ENCODE measurements around the gene SMIM30. TPM values are rescaled to one million over a fixed set of nuclear protein-coding genes. Genes with fewer than 3 reads are reported as not detected.

Gene SMIM30
- total RNA-seq, 1 donor from 2014 or later = 52.9 TPM

DNA sequence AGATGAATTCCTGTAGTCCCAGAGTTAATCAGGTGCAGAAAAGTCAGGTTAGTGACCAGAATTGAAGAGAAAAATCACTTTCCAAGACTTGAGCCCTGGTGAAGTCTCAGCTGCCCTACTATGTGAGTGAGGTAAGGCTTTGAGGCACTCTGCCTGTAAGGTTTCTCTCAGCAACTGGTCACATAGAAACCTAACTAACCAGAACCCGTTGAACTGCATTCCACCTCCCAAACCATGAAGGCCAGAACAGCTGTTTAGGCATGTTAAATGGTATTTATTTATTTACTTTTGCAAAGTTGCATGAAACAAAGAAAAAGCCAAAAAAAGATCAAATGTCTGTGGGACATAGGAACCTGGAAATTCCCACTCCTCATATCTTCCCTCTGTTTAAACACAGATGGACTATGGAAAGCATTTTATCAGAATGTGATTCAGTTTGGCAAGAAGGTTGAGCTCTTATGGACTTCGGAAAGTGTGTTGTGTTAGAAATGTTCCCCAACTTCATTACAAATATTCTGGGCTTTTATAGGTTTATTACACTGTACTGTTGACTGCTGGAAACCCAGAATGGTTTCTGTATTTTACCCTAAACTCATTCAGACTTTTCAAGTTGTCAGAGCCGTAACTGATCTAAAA, 19.0 kb downstream of the SMIM30 start:
- H3K9ac ChIP-seq (ENCODE audit: low read length) = no peak overlapping the region
- no peak overlapping the region for H3K27ac ChIP-seq (ENCODE audit: low read depth, low read length)
- H4K20me1 ChIP-seq (ENCODE audit: insufficient read depth, low read length) = no peaks in the 10 kb centered on the region
- TF ChIP-seq, protein P1, sequence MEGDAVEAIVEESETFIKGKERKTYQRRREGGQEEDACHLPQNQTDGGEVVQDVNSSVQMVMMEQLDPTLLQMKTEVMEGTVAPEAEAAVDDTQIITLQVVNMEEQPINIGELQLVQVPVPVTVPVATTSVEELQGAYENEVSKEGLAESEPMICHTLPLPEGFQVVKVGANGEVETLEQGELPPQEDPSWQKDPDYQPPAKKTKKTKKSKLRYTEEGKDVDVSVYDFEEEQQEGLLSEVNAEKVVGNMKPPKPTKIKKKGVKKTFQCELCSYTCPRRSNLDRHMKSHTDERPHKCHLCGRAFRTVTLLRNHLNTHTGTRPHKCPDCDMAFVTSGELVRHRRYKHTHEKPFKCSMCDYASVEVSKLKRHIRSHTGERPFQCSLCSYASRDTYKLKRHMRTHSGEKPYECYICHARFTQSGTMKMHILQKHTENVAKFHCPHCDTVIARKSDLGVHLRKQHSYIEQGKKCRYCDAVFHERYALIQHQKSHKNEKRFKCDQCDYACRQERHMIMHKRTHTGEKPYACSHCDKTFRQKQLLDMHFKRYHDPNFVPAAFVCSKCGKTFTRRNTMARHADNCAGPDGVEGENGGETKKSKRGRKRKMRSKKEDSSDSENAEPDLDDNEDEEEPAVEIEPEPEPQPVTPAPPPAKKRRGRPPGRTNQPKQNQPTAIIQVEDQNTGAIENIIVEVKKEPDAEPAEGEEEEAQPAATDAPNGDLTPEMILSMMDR (IDR thresholded peaks at IDR 0.05; ENCODE audit: insufficient read depth, low read depth, low read length) = no peak
- TF ChIP-seq EZH2 (IDR thresholded peaks at IDR 0.05; ENCODE audit: insufficient read depth, low read length) = no peak
- Mint-ChIP-seq H3K27me3 (ENCODE audit: low read depth, unreplicated experiment) (no peaks in the 10 kb centered on the region), H3K4me3 (ENCODE audit: unreplicated experiment) (no peak overlapping the region), H3K36me3 (ENCODE audit: low read depth, unreplicated experiment) (no peaks in the 10 kb centered on the region), H3K27ac (ENCODE audit: unreplicated experiment) (no peak overlapping the region), H3K9me3 (ENCODE audit: unreplicated experiment) (no peaks in the 10 kb centered on the region), H3K4me1 (ENCODE audit: low read depth, unreplicated experiment) (no peaks in the 10 kb centered on the region)
- FAIRE-seq = no peak
- DNase-seq (ENCODE audit: low read depth) = no peak
- no peaks in the 10 kb centered on the region for H3K36me3 ChIP-seq (ENCODE audit: insufficient read depth, low read length)
- H2AFZ ChIP-seq (ENCODE audit: low read depth, low read length) = no peak overlapping the region
- H3K4me3 ChIP-seq (ENCODE audit: insufficient read depth, low read depth, low read length) = no peak overlapping the region
- no peaks in the 10 kb centered on the region for H3K27me3 ChIP-seq (ENCODE audit: insufficient read depth, low read length)
- H3K4me1 ChIP-seq (ENCODE audit: insufficient read depth, low read length) = no peaks in the 10 kb centered on the region
- H3K4me2 ChIP-seq (ENCODE audit: low read length) = no peak overlapping the region
- H3K9me3 ChIP-seq (ENCODE audit: insufficient read depth, low read depth, low read length) = no peaks in the 10 kb centered on the region
- H3K79me2 ChIP-seq (ENCODE audit: insufficient read depth, low read length) = no peaks in the 10 kb centered on the region

DNA sequence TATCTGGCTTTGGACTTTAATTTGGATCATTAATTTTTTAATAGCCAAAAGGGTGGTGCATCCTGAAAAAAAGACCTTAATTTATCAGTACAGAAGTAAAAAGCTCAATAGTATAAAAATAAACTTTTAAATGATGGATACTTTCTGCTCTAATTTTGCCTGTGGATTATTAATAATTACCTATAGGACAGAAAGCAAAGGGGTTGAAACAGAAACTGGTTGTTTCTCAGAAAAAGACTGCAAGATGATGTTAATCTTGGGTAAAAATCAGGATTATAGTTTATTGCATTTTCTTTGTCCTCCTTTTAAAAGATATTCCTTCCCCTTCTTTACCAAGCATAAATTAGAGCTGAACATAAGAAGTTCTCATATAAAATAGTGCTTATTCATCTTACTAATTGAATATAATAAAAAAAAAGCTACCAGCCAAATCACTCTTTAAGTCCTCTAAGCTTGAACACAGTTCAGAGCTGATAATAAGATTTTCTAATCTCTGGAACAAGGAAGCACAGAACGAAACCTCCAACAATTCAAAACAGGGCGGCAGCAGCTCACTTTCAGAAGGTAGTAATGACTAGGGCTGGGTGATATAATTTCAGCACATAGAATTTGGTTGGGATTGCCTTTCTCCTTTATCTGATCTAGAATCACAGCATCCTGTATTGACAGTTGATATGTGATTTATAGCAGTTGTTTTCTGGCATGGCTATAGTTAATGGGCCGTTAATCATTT, 23.7 kb downstream of the SMIM30 start:
- no peaks in the 10 kb centered on the region for H3K36me3 ChIP-seq (ENCODE audit: insufficient read depth, low read length)
- H3K27ac ChIP-seq (ENCODE audit: low read depth, low read length) = no peak overlapping the region
- H3K79me2 ChIP-seq (ENCODE audit: insufficient read depth, low read length) = no peaks in the 10 kb centered on the region
- H3K9ac ChIP-seq (ENCODE audit: low read length) = no peak overlapping the region
- H3K9me3 ChIP-seq (ENCODE audit: insufficient read depth, low read depth, low read length) = no peaks in the 10 kb centered on the region
- no peak for DNase-seq (ENCODE audit: low read depth)
- FAIRE-seq = no peak
- peaks cover 2% of the 10 kb centered on the region for H3K36me3 Mint-ChIP-seq (ENCODE audit: low read depth, unreplicated experiment)
- H3K27me3 Mint-ChIP-seq (ENCODE audit: low read depth, unreplicated experiment) = no peaks in the 10 kb centered on the region
- H4K20me1 ChIP-seq (ENCODE audit: insufficient read depth, low read length) = no peaks in the 10 kb centered on the region
- H3K4me2 ChIP-seq (ENCODE audit: low read length) = no peak overlapping the region
- TF ChIP-seq, protein P1 (IDR thresholded peaks at IDR 0.05; ENCODE audit: insufficient read depth, low read depth, low read length) = no peak
- no peak for TF ChIP-seq EZH2 (IDR thresholded peaks at IDR 0.05; ENCODE audit: insufficient read depth, low read length)
- H3K9me3 Mint-ChIP-seq (ENCODE audit: unreplicated experiment) = peaks cover 2% of the 10 kb centered on the region
- H3K27ac Mint-ChIP-seq (ENCODE audit: unreplicated experiment) = no peak overlapping the region
- no peaks in the 10 kb centered on the region for H3K27me3 ChIP-seq (ENCODE audit: insufficient read depth, low read length)
- no peak overlapping the region for H3K4me3 ChIP-seq (ENCODE audit: insufficient read depth, low read depth, low read length)
- no peak overlapping the region for H2AFZ ChIP-seq (ENCODE audit: low read depth, low read length)
- H3K4me3 Mint-ChIP-seq (ENCODE audit: unreplicated experiment) = no peak overlapping the region
- H3K4me1 Mint-ChIP-seq (ENCODE audit: low read depth, unreplicated experiment) = no peaks in the 10 kb centered on the region
- H3K4me1 ChIP-seq (ENCODE audit: insufficient read depth, low read length) = no peaks in the 10 kb centered on the region

DNA sequence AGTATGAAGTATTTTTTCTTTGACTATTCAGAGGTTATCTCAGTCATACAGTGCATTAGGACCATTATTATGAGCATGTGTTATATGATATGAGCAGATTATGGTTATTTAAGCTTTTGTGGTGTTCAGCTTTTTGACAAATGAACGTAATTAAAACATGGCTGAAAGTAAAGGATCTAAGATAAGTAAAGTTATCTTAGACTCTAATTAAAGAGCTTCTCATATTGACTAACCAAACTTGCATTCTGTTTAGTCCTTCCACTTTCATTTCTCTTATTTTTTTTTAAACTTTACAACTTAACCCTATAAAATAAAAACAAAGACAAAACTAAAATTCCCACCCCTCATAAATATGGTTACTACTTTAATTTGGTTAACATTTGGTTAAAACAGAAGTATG, 24.8 kb downstream of the SMIM30 start:
- Histone ChIP-seq H4K20me1 (ENCODE audit: insufficient read depth, low read length) (no peaks in the 10 kb centered on the region), H3K27ac (ENCODE audit: low read depth, low read length) (no peak overlapping the region), H2AFZ (ENCODE audit: low read depth, low read length) (no peak overlapping the region), H3K27me3 (ENCODE audit: insufficient read depth, low read length) (no peaks in the 10 kb centered on the region), H3K9me3 (ENCODE audit: insufficient read depth, low read depth, low read length) (no peaks in the 10 kb centered on the region), H3K4me2 (ENCODE audit: low read length) (no peak overlapping the region), H3K4me3 (ENCODE audit: insufficient read depth, low read depth, low read length) (no peak overlapping the region), H3K4me1 (ENCODE audit: insufficient read depth, low read length) (no peaks in the 10 kb centered on the region), H3K9ac (ENCODE audit: low read length) (no peak overlapping the region), H3K79me2 (ENCODE audit: insufficient read depth, low read length) (no peaks in the 10 kb centered on the region), H3K36me3 (ENCODE audit: insufficient read depth, low read length) (no peaks in the 10 kb centered on the region)
- Mint-ChIP-seq H3K4me1 (ENCODE audit: low read depth, unreplicated experiment) (no peaks in the 10 kb centered on the region), H3K36me3 (ENCODE audit: low read depth, unreplicated experiment) (peaks cover 2% of the 10 kb centered on the region), H3K27me3 (ENCODE audit: low read depth, unreplicated experiment) (no peaks in the 10 kb centered on the region), H3K4me3 (ENCODE audit: unreplicated experiment) (no peak overlapping the region), H3K9me3 (ENCODE audit: unreplicated experiment) (peaks cover 3% of the 10 kb centered on the region), H3K27ac (ENCODE audit: unreplicated experiment) (no peak overlapping the region)
- no peak for DNase-seq (ENCODE audit: low read depth)
- no peak for FAIRE-seq
- TF ChIP-seq, protein P1 (IDR thresholded peaks at IDR 0.05; ENCODE audit: insufficient read depth, low read depth, low read length) = no peak
- TF ChIP-seq EZH2 (IDR thresholded peaks at IDR 0.05; ENCODE audit: insufficient read depth, low read length) = no peak

All from astrocyte (in vitro differentiated cells and primary cell).